GM19025 (cell line): ENCODE measurements around the gene DHX38.

Experiments
- ATAC-seq: cut with Tn5 transposase; IDR thresholded peaks from one replicate; pipeline ENCODE4 v1.9.1; 2021; ENCODE audit warnings: mild to moderate bottlenecking, low read depth, moderate library complexity; ENCODE audit not compliant: unreplicated experiment

Gene DHX38

DNA sequence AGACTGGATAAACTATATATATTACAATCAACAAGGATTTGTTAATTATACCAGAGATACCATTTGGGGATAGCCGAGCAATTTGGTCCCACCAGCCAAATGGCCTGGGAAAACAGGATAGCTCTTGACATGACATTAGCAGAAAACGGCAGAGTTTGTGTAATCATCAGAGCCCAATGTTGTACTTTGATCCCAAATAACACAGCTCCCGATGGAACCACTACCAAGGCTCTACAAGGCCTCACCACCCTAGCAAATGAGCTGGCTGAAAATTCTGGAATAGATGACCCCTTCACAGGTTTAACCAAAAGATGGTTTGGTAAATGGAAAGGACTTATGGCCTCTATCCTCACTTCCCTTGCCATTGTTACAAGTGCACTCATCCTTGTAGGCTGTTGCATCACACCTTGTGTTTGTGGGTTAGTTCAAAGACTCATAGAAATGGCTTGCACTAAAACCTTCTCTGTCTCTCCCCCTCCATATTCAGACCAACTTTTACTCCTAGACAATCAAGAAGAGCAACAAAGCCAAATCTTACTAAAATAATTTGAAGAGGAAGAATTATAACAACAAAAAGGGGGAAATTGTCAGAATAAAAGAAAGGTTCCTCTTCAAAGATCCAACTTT lies 9.8 kb upstream of the DHX38 start:
- no peak for ATAC-seq

DNA sequence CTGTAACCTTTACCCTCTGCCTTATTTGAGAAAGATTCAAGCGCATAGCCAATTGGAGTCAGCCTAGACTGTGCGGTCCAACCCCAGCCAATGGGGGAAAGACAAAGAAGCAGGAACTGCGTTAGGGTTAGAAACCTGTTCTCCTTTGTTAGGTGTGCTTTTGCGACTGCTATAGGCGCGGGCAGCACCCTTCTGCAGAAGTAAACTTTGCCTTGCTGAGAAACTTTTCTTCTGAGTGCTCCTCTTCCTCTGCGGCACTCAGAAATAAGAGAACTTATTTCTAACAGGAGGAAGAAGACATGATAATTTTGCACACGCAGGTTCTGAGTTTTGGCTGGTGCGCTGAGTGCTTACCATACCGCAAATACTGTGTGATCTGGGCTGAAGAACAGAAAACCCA lies 9.2 kb upstream of the DHX38 start:
- ATAC-seq: no peak

DNA sequence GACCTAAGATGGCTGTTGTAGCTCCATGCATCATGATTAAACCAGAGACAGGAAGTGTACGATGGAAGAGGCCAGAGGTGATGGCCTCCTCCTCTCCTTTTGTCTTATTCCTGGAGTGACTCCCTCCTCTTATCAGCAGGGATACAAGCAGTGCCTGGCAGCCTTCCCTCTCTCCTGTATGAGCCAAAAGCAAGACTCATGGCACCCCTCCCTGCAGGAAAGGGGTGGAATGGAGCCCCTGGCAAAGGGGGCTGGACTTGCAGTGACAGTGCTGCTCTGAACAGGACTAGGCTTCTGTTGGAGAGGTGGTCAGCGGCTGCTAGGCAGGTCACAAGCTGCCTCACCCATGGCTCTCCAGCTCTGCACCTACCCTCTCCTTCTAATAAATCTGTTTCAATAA lies 8.6 kb upstream of the DHX38 start:
- ATAC-seq: no peak

DNA sequence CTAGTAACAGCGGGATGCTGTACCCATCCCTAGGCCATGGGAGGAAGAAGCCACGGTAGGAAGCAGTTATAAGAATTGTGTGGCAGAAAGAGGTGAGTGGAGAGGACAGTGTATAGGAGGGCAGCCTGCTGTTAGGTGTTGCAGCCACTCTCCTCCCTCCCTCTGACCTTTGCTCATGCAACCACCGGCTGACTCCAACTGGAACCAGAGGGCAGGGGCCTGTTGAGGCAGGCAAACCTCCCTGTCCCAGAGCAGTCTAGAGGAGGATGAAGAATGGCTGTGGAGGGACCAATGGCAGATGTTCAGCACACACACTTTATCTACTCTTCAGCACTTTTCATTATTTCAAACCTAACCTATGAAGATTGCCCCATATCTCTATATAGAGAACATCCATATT lies 2.4 kb upstream of the DHX38 start:
- no peak for ATAC-seq

DNA sequence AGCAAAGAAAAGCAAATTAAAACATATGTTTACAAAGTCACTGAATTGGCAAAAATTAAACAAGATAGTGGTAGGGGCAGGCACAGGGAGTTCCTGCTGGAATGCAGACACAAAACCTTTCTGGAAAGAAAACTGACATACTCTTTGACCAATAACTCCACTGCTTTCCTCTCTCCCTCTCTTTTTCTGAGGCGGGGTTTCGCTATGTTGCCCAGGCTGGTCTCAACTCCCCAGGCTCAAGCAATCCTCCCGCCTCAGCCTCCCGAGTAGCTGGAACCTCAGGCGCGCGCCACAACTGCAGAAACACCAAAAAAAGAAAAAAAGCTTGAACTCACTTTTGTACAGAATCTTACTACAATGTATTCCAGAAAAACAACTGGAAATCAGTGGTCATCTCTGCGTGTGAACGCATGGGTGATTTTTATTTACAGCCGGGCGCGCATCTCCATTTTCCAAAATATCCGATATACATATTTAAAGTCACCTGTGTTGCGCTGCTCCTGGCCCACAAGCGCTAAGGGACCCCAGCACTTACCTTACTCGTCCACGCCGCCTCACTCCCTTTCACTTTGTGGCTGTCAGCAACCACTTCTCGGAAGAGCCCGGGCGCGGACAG lies 707 bp upstream of the DHX38 start:
- no peak for ATAC-seq

DNA sequence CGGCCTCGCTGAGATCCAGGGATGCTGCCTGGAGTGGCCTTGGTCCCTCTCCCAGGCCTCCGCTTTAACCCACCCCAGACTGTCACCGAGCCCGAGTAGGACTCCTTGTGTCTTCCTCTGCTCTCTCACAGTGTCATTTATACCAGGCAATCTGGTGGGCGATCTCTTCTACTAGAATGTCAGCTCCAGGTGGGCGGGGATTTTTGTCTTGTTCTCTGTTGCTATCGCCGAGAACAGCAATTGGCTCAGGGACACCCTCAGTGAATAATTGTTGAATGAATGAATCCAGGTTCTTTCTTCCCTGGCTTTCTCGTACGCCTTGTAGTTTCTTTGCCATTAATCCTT lies 591 bp downstream of the DHX38 start:
- no peak for ATAC-seq

DNA sequence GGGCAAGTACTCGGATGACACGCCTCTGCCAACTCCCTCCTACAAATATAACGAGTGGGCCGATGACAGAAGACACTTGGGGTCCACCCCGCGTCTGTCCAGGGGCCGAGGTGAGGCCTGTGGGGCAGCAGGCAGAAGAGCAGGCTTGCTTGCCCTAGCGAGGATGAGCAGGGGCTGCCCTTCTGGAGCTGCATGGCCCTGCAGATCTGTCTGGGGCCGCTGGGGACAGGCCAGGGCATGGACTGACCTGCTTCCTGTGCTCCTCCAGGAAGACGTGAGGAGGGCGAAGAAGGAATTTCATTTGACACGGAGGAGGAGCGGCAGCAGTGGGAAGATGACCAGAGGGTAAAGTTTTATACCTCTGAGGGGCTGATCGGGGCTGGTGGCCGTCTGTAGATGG lies 5.3 kb downstream of the DHX38 start:
- ATAC-seq: no peak

DNA sequence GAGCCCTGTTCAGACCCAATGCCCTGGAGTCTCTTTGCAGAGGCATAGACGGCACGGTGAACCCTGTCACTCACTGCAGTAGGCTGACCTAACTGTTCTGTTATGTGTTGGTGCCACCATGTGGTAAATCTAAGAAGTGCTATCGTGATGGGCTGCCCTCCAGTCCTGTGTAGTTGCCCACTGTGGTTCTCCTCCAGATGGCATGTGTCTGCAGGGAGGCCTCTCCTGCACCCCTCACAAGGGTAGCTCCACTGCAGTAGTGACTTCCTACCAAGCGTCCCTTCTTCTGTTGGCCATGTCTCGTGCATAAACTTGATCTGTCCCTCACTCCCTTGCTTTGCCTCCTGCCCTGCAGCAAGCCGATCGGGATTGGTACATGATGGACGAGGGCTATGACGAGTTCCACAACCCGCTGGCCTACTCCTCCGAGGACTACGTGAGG lies 5.8 kb downstream of the DHX38 start:
- ATAC-seq: peak; percentile 78

DNA sequence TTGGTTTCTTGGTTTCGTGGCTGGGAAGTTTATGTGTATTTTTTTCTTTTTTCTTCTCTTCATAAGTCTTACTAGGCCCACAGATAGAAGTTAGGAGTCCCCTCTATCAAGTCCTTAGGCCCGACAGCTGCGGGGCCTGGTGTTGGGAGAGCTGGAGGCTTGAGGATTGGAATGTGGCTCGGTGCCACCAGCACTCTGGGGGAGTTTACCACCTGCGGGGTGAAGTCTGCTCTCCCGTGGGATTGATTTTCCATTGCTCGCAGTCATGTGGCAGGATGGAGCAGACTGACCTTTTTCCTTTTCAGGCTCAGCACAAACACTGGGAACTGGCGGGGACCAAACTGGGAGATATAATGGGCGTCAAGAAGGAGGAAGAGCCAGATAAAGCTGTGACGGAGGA lies 7.5 kb downstream of the DHX38 start:
- ATAC-seq: no peak

DNA sequence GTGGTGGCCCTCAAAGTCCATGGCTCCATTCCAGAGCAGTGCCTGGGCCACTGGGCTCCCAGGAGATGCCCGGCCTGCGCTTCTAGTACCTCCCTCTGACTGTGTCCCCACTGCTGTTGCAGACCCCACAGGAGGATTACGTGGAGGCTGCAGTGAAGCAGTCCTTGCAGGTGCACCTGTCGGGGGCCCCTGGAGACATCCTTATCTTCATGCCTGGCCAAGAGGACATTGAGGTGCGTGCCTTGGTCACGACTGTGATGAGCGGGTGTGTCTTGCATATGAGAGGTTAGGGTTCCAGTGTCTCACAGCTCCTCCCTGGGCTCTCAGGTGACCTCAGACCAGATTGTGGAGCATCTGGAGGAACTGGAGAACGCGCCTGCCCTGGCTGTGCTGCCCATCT lies 11.3 kb downstream of the DHX38 start:
- no peak for ATAC-seq

DNA sequence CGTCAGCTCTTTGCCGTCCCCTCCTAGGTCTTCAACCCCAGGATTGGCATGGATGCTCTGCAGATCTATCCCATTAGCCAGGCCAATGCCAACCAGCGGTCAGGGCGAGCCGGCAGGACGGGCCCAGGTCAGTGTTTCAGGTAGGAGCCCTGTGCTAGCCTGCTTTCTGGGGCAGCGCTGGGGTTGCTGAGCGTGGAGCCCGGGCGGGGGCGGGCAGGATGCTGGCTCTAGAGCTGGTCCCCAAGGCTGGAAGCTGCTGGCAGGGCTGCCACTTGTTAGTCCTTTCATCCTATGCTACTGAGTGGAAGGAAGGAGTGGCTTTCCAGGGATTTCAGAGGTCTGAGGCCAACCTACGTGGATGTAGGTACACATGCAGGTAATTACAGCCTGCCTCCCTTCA lies 12.3 kb downstream of the DHX38 start:
- ATAC-seq: no peak

DNA sequence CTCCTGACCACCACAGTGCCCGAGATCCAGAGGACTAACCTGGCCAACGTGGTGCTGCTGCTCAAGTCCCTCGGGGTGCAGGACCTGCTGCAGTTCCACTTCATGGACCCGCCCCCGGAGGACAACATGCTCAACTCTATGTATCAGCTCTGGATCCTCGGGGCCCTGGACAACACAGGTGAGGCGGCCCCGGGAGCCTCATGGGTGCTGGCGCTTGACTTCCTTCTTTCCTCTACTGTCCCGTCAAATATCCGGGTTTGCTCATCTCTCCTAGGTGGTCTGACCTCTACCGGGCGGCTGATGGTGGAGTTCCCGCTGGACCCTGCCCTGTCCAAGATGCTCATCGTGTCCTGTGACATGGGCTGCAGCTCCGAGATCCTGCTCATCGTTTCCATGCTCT lies 13.7 kb downstream of the DHX38 start:
- no peak for ATAC-seq

DNA sequence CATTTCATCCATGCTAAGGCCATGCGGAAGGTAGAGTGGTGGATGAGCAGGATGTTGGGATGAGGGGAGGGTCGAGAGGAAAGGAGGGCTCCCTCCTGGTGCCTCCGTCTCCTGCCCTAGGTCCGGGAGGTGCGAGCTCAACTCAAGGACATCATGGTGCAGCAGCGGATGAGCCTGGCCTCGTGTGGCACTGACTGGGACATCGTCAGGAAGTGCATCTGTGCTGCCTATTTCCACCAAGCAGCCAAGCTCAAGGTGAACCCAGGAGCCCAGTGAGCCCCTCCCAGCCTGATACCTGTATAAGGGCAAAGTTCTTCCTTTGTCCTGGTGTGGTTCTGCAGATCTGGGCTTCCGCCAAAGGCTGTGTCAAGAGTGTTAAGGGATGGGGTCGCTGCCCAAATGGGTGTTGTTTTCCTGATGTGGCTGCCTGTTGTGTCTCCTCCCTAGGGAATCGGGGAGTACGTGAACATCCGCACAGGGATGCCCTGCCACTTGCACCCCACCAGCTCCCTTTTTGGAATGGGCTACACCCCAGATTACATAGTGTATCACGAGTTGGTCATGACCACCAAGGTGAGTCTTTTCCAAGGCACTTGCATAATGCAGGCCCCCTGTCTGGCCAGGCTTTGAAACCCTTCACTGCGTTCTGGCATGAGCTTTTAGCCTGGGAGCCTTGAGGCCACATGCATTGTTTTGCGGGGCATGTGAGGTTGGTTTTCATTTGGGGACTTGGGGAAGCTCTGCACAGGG lies 14.9 kb downstream of the DHX38 start:
- ATAC-seq: no peak

DNA sequence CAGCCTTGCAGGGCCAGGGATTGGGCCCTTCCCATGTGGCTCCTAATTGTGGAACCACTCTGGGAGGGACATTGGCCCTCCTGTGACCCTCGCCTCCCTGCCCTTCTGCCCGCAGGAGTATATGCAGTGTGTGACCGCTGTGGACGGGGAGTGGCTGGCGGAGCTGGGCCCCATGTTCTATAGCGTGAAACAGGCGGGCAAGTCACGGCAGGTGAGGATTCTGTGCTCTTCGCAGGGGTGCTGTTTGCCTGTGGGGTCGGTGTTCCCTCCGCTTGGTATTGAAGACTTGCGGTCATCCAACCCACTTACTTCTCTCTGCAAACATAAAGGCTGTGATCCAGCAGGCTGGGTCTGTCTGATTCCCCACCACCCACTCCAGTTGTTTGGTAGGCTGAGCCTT lies 15.7 kb downstream of the DHX38 start:
- no peak for ATAC-seq

DNA sequence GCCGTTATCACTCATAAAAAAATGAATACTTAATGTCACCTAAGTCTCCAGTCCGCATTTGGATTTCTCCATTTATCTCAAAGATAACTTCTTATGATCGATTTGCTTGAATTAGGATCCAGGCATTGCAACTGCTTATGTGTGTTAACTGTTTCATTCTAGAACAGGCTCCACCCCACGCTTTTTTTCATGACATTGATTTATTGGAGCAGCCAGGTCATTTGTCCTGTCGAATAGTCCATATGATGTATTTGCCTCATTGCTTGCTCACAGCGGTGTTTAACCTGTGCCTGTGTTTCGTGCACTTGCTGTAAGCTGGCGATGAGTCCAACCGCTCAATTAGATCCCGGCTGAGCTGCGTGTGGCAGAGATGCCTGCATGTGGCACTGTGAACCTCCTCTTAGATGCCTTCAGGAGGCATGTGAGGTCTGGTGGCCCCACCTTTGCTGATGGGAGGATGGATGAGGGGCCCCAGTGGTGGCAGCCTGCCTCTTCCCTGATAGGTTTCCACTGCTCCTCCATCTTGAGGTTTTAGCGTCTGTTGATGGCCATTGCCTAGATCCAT lies 16.4 kb downstream of the DHX38 start:
- no peak for ATAC-seq

DNA sequence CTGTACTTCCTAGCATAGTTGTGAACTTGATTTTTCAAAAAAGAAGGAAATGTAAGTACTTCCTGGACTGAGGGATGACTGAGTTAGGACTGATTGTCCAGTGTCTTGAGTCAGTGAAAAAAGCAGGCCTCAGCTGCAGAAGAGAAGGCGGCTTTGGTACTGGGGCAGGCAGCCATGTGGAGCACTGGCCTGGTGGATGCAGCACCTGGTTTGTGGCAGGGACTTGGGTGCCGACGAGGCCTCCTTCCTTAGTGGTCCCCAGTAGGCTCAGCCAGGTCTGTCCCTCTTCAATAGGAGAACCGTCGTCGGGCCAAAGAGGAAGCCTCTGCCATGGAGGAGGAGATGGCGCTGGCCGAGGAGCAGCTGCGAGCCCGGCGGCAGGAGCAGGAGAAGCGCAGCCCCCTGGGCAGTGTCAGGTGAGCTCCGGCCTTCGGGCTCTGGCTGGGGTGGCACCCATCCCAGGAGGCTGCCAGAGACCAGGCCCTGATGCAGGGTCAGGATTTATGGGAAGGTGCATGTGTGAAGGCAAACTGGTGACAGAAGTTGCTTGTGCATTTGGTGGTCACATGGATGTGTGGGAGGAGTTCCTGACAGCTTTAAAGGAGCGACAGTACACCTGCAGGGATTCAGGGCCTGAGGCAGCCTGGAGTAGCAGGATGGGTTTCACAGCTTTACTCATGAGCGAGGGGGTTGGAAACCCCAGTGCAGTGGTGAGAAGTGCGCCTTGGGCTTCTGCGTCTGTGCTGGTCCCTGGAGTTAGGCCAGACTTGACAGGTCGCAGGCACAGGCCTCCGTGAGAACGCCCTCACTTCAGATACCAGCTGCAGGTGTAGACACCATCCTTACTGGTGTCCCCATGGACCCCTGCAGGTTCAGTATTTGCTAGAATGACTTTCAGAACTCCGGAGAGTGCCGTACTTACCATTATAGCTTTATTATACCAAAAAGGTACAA lies 17.3 kb downstream of the DHX38 start:
- ATAC-seq: no peak

DNA sequence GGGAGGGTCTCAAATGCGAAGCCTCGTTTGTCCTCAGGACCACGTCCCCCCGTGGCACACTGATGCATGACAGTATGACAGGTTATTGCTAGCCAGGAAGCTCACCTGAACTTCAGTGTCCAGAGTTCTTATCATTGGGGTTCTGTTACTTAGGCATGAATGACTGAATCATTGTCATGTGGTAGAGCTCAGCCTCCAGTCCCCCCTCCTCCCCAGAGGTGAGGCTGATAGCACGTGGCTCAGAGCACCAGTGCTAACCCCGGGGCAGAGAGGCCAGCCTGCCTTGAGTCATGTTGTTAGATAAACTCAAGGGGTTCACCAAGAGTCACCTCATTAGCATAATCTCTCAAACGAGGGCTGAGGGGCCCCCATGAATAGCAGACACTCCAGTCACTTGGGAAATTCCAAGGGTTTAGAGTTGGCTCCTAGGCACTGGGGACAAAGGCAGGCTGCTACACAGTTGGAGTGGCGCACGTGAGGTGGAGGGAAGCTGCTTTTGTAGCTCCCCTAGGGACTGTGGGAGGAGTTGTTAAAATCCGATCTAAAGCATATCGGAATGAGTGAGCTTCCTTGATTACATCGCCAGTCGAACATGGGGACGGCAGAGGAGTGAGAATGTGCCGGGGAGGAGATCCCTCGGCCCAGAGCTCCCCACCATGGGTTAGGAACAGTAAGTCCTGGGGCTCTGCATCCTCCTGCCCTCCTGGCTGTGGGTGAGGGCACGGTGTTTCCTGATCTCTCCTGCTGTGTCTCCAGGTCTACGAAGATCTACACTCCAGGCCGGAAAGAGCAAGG lies 18.2 kb downstream of the DHX38 start:
- ATAC-seq: no peak

DNA sequence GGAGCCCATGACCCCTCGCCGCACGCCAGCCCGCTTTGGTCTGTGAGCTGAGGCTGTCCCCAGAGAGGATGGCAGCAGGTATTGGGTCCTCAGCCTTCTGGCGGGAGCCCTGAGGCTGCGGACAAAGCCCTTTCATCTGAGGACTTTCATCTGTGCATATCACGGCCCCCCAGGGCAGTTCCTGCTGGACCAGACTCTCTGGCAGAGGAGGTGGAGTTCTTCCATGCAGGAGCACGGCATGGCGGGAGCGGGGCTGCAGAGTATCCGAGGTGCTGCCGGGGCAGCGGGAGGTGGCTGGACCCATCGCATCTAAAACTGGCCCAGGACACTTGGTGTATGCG lies 18.8 kb downstream of the DHX38 start:
- no peak for ATAC-seq

DNA sequence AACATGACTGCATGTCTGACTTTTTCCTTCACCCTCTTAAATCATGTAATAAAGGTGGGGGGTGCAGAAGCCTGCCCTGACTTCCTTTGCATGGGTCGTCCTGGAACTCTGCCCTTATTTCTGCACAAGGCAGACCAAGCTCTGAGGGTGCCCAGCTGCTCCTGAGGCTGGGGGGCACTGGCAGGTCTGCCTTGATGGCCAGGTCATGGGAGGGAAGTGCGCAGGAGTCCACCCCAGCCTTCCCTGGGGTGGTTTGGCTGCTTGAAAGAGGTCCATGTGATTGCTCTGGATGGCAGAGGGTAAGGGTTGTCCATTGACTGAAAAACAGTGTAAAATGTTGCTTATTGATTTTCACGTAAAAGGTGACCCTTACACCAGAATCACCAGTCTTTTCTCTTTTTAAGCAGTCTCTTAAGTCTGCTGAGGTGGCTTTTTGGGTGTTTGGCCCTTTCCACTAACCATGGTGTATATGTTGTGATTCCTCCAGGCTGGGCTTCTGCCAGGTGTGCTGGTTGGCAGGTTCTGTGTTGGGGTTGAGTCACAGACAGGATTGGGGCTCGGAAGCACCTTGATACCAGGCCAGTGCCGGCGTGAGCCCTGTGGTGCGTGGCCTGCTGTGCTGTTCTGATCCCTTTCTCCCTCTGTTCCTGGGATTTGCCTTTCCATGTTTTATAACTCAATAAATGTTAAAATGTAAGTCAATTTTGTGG lies 19.4 kb downstream of the DHX38 start:
- no peak for ATAC-seq

DNA sequence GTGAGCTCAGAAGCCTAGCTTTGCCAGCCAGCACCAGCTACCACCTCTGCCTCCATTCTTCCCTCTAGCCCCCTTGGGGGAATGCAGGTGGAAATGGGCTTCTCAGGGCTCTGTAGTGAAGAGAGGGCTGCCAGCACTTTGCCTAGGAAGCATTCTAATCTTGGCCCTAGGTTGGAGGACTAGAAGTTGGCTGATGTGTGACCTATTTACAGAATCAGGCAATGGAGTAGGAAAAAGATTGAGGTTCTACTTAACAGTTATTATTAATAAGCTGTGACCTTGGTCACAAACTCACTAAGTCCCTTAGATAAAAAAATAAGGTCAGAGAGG lies 19.9 kb downstream of the DHX38 start:
- no peak for ATAC-seq
